Tibial nerve (tissue), 4 donors: ENCODE data around the gene RTP2. TPM values are rescaled to one million over a fixed set of nuclear protein-coding genes. Genes with fewer than 3 reads are reported as not detected.

Experiments
- DNase-seq, 2 donors: peaks; one replicate each; pipeline ENCODE4 v3.0.0-alpha.2; 2019; ENCODE audit warnings: low spot score in 2 of 2
- H3K27ac ChIP-seq, 4 donors: fragments of 200-600 bp; sonication (generic) in 3 of 4; one replicate each; pipeline ENCODE4 v1.5.1; 2017 to 2019; ENCODE audit warnings: mild to moderate bottlenecking in 1 of 4
- H3K27me3 ChIP-seq, 2 donors: fragments of 200-600 bp; sonication (generic) in 1 of 2; one replicate each; pipeline versions ENCODE4 v1.5.1 to v1.6.0; 2017 to 2019
- H3K36me3 ChIP-seq, 3 donors: fragments of 200-600 bp; sonication (generic); one replicate each; pipeline ENCODE4 v1.5.1; 2018 to 2019
- H3K4me1 ChIP-seq, 4 donors: fragments of 200-600 bp; sonication (generic) in 3 of 4; one replicate each; pipeline ENCODE4 v1.5.1; 2017 to 2019
- H3K4me3 ChIP-seq, 4 donors: fragments of 200-600 bp; sonication (generic) in 3 of 4; one replicate each; pipeline ENCODE4 v1.5.1; 2017 to 2019; ENCODE audit warnings: mild to moderate bottlenecking in 1 of 4, moderate library complexity in 1 of 4
- H3K9me3 ChIP-seq, 4 donors: fragments of 200-600 bp; sonication (generic) in 3 of 4; one replicate each; pipeline ENCODE4 v1.5.1; 2017 to 2019
- CTCF ChIP-seq, 5 experiments: fragments of 200-600 bp in 3 of 5; fragments of 450-650 bp in 2 of 5; sonication (generic) in 3 of 5; IDR thresholded peaks; one replicate each; pipeline ENCODE4 v1.5.1; 2016 to 2019; ENCODE audit warnings: antibody characterized with exemption in 5 of 5, mild to moderate bottlenecking in 3 of 5, moderate library complexity in 2 of 5
- EP300 ChIP-seq, 2 donors: sonication (generic); formaldehyde crosslinking; IDR thresholded peaks; one replicate each; pipeline ENCODE4 v1.6.1; 2017; ENCODE audit warnings: antibody characterized with exemption in 2 of 2, mild to moderate bottlenecking in 1 of 2
- POLR2A ChIP-seq, 2 donors: fragments of 450-650 bp; IDR thresholded peaks; one replicate each; pipeline ENCODE4 v1.6.1; 2017; ENCODE audit warnings: antibody characterized with exemption in 2 of 2, mild to moderate bottlenecking in 2 of 2, moderate library complexity in 2 of 2
- WGBS, 2 donors: methylation state at CpG; one replicate each; pipeline ENCODE4 v1.1.5; 2018; 5-methylcytosine and 5-hydroxymethylcytosine counted together
- total RNA-seq, 4 donors: library from RNA; depleted of rRNA; stranded (reverse); fragments of >200 nt; gene quantifications; one replicate each; pipeline ENCODE4 v1.1.0, GENCODE V29; 2016

RTP2 gene
- total RNA-seq, 4 donors from 2014 or later: not detected

DNA sequence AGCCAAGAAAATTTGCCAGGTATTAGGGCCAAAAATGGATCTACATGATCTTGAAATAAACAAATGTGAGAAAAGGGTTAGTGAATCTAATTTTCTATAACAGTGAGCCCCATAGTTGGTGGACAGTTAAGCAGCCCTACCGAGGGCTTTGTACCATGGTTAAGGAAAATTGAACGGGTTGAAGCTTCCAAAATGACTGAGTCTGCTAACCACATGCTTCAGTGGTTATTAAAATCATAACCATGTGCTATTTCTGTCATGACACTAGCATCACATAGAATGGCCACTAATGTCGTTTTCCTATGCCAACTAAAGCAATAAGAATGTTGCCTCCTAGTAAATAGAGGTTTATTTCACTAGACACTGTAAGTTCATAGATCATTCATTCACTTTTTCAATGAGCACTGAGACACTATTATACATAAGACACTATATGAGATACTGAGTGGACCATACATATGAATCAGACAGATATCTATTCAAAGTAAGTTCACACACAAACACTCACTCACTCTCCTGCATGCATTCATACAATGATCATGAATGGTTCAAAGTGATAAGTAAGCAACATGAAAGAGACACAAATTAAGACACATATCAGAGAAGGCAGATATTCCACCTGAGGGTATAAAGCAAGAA is 36.5 kb downstream of the RTP2 start:
- Histone ChIP-seq H3K4me1 (no peaks in the 10 kb centered on the region), H3K36me3 (no peaks in the 10 kb centered on the region), H3K4me3 (no peak overlapping the region), H3K9me3 (no peaks in the 10 kb centered on the region), H3K27me3 (peaks cover 0 to 21% of the 10 kb centered on the region in 2 donors), H3K27ac (no peak overlapping the region)
- no peak for DNase-seq
- 71 to 80% methylated on average over 3 of the region's 3 CpGs for WGBS, 2 donors
- TF ChIP-seq EP300 (IDR thresholded peaks at IDR 0.05): no peak
- TF ChIP-seq POLR2A (IDR thresholded peaks at IDR 0.05): no peak
- TF ChIP-seq CTCF (IDR thresholded peaks at IDR 0.05): no peak

- TF ChIP-seq EP300 (IDR thresholded peaks at IDR 0.05) (no peak), POLR2A (IDR thresholded peaks at IDR 0.05) (no peak), CTCF (IDR thresholded peaks at IDR 0.05) (no peak)
- H3K4me3 ChIP-seq: no peak overlapping the region
- H3K9me3 ChIP-seq: no peaks in the 10 kb centered on the region
- H3K4me1 ChIP-seq: no peaks in the 10 kb centered on the region
- H3K36me3 ChIP-seq: no peaks in the 10 kb centered on the region
- H3K27me3 ChIP-seq: peaks cover 0 to 12% of the 10 kb centered on the region in 2 donors
- no peak for DNase-seq
- no peak overlapping the region for H3K27ac ChIP-seq
Measured at GRCh38 chr3:187665010-187665409, 37.3 kb downstream of the RTP2 start.

DNA sequence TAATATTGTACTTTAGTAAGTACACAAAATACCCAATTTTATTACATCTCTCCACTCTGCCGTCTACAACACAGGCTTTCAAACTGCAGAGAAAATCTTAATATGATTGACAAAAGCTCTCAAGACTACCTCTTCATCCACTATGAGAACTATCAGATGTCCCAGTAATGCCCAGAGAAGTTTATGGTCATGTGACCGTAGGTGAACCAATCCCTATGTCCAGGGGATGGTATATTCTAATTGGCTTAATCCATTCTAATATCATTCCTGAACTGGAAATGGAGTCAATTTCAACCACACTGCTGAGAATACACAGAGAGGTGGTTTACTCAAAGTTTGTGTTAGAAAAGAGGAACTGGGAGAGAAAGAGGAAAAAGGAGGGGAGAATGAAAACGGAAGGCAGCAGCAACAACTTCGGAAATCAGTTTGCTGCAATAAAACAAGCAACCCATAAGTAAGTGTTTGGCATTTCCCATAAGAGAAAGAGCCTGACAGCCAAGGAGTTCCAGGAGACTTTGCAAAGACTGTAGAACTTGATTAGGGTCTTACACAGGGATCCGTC is 39.4 kb downstream of the RTP2 start:
- H3K27me3 ChIP-seq: no peaks in the 10 kb centered on the region
- no peak overlapping the region for H3K27ac ChIP-seq
- no peaks in the 10 kb centered on the region for H3K36me3 ChIP-seq
- WGBS, 2 donors: 81 to 85% methylated on average over 5 of the region's 5 CpGs
- TF ChIP-seq EP300 (IDR thresholded peaks at IDR 0.05): no peak
- no peak for TF ChIP-seq CTCF (IDR thresholded peaks at IDR 0.05)
- no peak for TF ChIP-seq POLR2A (IDR thresholded peaks at IDR 0.05)
- DNase-seq: no peak
- H3K4me1 ChIP-seq: no peaks in the 10 kb centered on the region
- H3K4me3 ChIP-seq: no peak overlapping the region
- no peaks in the 10 kb centered on the region for H3K9me3 ChIP-seq

DNA sequence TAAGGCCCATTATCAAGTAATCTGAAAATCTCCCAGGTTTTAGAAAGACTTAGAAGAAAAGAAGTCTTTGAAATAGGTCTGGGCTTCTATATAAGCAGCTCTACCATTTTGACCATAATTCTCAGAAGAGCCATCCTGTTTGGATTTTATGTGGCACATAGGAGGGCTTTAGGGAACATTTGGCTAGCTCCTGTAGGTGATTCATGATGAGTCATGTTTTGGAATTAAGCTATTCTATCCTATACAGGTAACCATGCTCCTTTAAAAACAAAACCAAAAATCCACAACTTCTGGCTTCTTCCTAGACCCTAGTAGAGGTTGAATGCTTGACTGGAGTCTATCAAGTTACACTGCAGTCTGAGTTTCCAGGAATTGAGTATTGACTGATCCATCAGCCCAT is 41.1 kb downstream of the RTP2 start:
- no peaks in the 10 kb centered on the region for H3K27me3 ChIP-seq
- no peak overlapping the region for H3K27ac ChIP-seq
- TF ChIP-seq POLR2A (IDR thresholded peaks at IDR 0.05) (no peak), EP300 (IDR thresholded peaks at IDR 0.05) (no peak), CTCF (IDR thresholded peaks at IDR 0.05) (no peak)
- H3K4me3 ChIP-seq: no peak overlapping the region
- no peaks in the 10 kb centered on the region for H3K4me1 ChIP-seq
- H3K9me3 ChIP-seq: no peaks in the 10 kb centered on the region
- H3K36me3 ChIP-seq: no peaks in the 10 kb centered on the region
- DNase-seq: no peak

DNA sequence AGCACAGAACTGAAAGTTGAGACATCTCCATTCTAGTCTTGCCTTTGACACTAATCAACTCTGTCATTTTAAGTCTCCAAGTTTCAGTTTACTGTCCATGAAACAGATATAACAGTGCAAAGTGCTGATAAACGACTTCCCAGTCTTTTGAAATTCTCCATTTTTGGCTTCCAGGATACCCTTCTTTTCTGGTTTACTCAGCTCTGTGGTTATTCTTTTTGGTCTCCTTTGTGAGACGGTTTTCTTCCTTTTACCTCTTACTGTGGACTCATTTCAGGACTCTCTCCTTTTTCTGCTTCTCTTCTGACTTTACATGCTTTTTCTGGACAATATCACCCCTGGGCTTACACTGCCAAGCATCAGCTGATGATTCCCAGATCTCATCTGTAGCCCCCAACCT is 51.1 kb downstream of the RTP2 start:
- Histone ChIP-seq H3K4me3 (no peak overlapping the region), H3K27ac (no peak overlapping the region), H3K27me3 (no peaks in the 10 kb centered on the region), H3K9me3 (no peaks in the 10 kb centered on the region), H3K4me1 (no peaks in the 10 kb centered on the region), H3K36me3 (no peaks in the 10 kb centered on the region)
- 57 to 63% methylated on average over 2 of the region's 2 CpGs for WGBS, 2 donors
- DNase-seq: no peak
- TF ChIP-seq CTCF (IDR thresholded peaks at IDR 0.05) (no peak), POLR2A (IDR thresholded peaks at IDR 0.05) (no peak), EP300 (IDR thresholded peaks at IDR 0.05) (no peak)

Other genes starting within 250 kb of the RTP2 start
- not detected for gene SST, start 32.2 kb downstream of the RTP2 start, total RNA-seq
- gene BCL6, start 42.9 kb upstream of the RTP2 start, total RNA-seq: 100 to 1,000 TPM; 272 to 500 (median 305) TPM